ENCODE measurements around the gene GHRHR.

DNA sequence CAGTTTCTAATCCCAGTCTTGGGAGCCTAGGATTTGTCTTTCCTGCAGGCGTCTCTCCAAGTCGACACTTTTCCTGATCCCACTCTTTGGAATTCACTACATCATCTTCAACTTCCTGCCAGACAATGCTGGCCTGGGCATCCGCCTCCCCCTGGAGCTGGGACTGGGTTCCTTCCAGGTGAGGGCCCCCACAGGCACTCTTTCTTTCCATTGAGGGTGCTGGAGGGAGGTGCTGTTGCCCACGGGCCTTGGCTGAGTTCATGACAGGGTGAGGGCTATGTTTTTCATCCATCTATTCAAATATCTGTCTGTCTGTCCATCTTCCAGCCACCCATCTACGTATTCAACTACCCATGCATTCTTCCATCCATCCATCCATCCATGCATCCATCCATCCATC lies 12.6 kb downstream of the GHRHR start:
- TF ChIP-seq POLR2A (IDR thresholded peaks at IDR 0.05): no peak
- TF ChIP-seq, protein P1, sequence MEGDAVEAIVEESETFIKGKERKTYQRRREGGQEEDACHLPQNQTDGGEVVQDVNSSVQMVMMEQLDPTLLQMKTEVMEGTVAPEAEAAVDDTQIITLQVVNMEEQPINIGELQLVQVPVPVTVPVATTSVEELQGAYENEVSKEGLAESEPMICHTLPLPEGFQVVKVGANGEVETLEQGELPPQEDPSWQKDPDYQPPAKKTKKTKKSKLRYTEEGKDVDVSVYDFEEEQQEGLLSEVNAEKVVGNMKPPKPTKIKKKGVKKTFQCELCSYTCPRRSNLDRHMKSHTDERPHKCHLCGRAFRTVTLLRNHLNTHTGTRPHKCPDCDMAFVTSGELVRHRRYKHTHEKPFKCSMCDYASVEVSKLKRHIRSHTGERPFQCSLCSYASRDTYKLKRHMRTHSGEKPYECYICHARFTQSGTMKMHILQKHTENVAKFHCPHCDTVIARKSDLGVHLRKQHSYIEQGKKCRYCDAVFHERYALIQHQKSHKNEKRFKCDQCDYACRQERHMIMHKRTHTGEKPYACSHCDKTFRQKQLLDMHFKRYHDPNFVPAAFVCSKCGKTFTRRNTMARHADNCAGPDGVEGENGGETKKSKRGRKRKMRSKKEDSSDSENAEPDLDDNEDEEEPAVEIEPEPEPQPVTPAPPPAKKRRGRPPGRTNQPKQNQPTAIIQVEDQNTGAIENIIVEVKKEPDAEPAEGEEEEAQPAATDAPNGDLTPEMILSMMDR (IDR thresholded peaks at IDR 0.05): no peak
- no peak for TF ChIP-seq EP300 (IDR thresholded peaks at IDR 0.05)
